CD4-positive, alpha-beta memory T cell (primary cell): ENCODE measurements around the gene HELLS. TPM values are rescaled to one million over a fixed set of nuclear protein-coding genes. Genes with fewer than 3 reads are reported as not detected.

Experiments used
- CTCF ChIA-PET: fragments of 350-600 bp; sonication (Branson Sonifier 250); formaldehyde crosslinking; loops from one replicate; lab custom pipeline; 2021; ENCODE audit warnings: inconsistent platforms; ENCODE audit not compliant: partially characterized antibody; lab: Charles Lee
- POLR2A ChIA-PET: fragments of 350-600 bp; sonication (Branson Sonifier 250); formaldehyde crosslinking; loops from one replicate; lab custom pipeline; 2021; ENCODE audit not compliant: partially characterized antibody; lab: Charles Lee
- DNase-seq, 5 donors: peaks; one replicate each; pipeline versions ENCODE4 v3.0.0 to v3.0.0-alpha.2; 2020 to 2022; ENCODE audit warnings: mixed read lengths in 1 of 5
- H3K27ac ChIP-seq: one replicate; pipeline ENCODE4 v1.7.0; 2013; ENCODE audit warnings: low read depth, low read length
- H3K27me3 ChIP-seq: 2 replicates; pipeline ENCODE4 v1.7.0; 2013; ENCODE audit warnings: mild to moderate bottlenecking, low read length, moderate library complexity; ENCODE audit not compliant: insufficient read depth
- H3K36me3 ChIP-seq: 2 replicates; pipeline ENCODE4 v1.7.0; 2013; ENCODE audit warnings: mild to moderate bottlenecking, low read length, moderate library complexity; ENCODE audit not compliant: insufficient read depth
- H3K4me1 ChIP-seq: 2 replicates; pipeline ENCODE4 v1.7.0; 2013; ENCODE audit warnings: mild to moderate bottlenecking, low read length, moderate library complexity; ENCODE audit not compliant: insufficient read depth
- H3K4me3 ChIP-seq, 2 donors: one replicate each; pipeline ENCODE4 v1.7.0; 2013; ENCODE audit warnings: low read length in 2 of 2, mild to moderate bottlenecking in 1 of 2
- H3K9me3 ChIP-seq, 2 donors: one replicate each; pipeline ENCODE4 v1.7.0; 2013; ENCODE audit warnings: low read length in 2 of 2, control low read depth in 1 of 2; ENCODE audit not compliant: control insufficient read depth in 1 of 2
- H3K27ac Mint-ChIP-seq, 7 donors: one replicate each; pipeline ENCODE4 v1.8.0; 2020 to 2021; ENCODE audit warnings: mixed read lengths in 7 of 7, mild to moderate bottlenecking in 6 of 7, inconsistent platforms in 3 of 7, moderate library complexity in 3 of 7
- H3K27me3 Mint-ChIP-seq, 2 donors: one replicate each; pipeline ENCODE4 v1.8.0; 2020 to 2021; ENCODE audit warnings: mixed read lengths in 2 of 2
- H3K36me3 Mint-ChIP-seq, 2 donors: one replicate each; pipeline ENCODE4 v1.8.0; 2020 to 2021; ENCODE audit warnings: mixed read lengths in 2 of 2, inconsistent platforms in 1 of 2, mild to moderate bottlenecking in 1 of 2
- H3K4me1 Mint-ChIP-seq, 4 donors: one replicate each; pipeline ENCODE4 v1.8.0; 2020 to 2021; ENCODE audit warnings: mixed read lengths in 4 of 4, mild to moderate bottlenecking in 1 of 4
- H3K4me3 Mint-ChIP-seq, 8 donors: one replicate each; pipeline ENCODE4 v1.8.0; 2020 to 2021; ENCODE audit warnings: mixed read lengths in 8 of 8, mild to moderate bottlenecking in 7 of 8, moderate library complexity in 6 of 8, inconsistent platforms in 3 of 8
- H3K9me3 Mint-ChIP-seq, 8 donors: one replicate each; pipeline ENCODE4 v1.8.0; 2020 to 2021; ENCODE audit warnings: mixed read lengths in 8 of 8, mild to moderate bottlenecking in 5 of 8, inconsistent platforms in 3 of 8, moderate library complexity in 1 of 8
- intact Hi-C: fragments of 100-400 bp; cut with micrococcal nuclease; formaldehyde crosslinking; loops from one replicate; pipeline ENCODE4 v1.15.1; 2023
- polyA plus RNA-seq, 2 donors: library from polyadenylated mRNA; unstranded; fragments of 300-500 nt; fragmentation: Illumina TruSeq; gene quantifications; one replicate each; pipeline ENCODE4 v1.2.3, GENCODE V29; 2021
- total RNA-seq, 2 experiments: library from RNA; stranded (reverse); gene quantifications; one replicate each; pipeline ENCODE4 v1.2.3, GENCODE V29; 2021

The HELLS gene
- total and polyA plus RNA-seq, 4 experiments from 2014 or later, result 3.0 to 16.3 (median 13.1) TPM

GRCh38 chr10:94571081-94571480 is 25.5 kb downstream of the HELLS start:
- H3K27ac Mint-ChIP-seq, result no peak overlapping the region
- no peak for DNase-seq
- H3K36me3 Mint-ChIP-seq, result peaks cover 16 to 21% of the 10 kb centered on the region in 2 donors
- no peak overlapping the region for H3K27ac ChIP-seq
- no peaks in the 10 kb centered on the region for H3K4me1 ChIP-seq
- no peaks in the 10 kb centered on the region for H3K9me3 Mint-ChIP-seq
- H3K9me3 ChIP-seq, result no peaks in the 10 kb centered on the region
- H3K27me3 ChIP-seq, result no peaks in the 10 kb centered on the region
- H3K27me3 Mint-ChIP-seq, result no peaks in the 10 kb centered on the region
- no peak overlapping the region for H3K4me3 Mint-ChIP-seq
- H3K4me1 Mint-ChIP-seq, result peaks cover 0 to 1% (median 0%) of the 10 kb centered on the region in 4 donors
- ChIA-PET POLR2A (no interaction called here), CTCF (no interaction called here)
- H3K4me3 ChIP-seq, result no peak overlapping the region
- intact Hi-C loops, result no loop called here
- no peaks in the 10 kb centered on the region for H3K36me3 ChIP-seq

GRCh38 chr10:94571528-94571927 is 25.9 kb downstream of the HELLS start:
- H3K27ac Mint-ChIP-seq, result no peak overlapping the region
- H3K4me3 ChIP-seq, result no peak overlapping the region
- no peaks in the 10 kb centered on the region for H3K36me3 ChIP-seq
- no peaks in the 10 kb centered on the region for H3K9me3 ChIP-seq
- H3K4me1 Mint-ChIP-seq, result peaks cover 0 to 1% (median 0%) of the 10 kb centered on the region in 4 donors
- no peak overlapping the region for H3K27ac ChIP-seq
- POLR2A ChIA-PET, result no interaction called here
- H3K36me3 Mint-ChIP-seq, result peaks cover 13 to 19% of the 10 kb centered on the region in 2 donors
- H3K4me3 Mint-ChIP-seq, result no peak overlapping the region
- DNase-seq, result no peak
- H3K27me3 ChIP-seq, result no peaks in the 10 kb centered on the region
- no peaks in the 10 kb centered on the region for H3K4me1 ChIP-seq
- intact Hi-C loops, result no loop called here
- CTCF ChIA-PET, result no interaction called here
- no peaks in the 10 kb centered on the region for H3K9me3 Mint-ChIP-seq
- no peaks in the 10 kb centered on the region for H3K27me3 Mint-ChIP-seq

DNA sequence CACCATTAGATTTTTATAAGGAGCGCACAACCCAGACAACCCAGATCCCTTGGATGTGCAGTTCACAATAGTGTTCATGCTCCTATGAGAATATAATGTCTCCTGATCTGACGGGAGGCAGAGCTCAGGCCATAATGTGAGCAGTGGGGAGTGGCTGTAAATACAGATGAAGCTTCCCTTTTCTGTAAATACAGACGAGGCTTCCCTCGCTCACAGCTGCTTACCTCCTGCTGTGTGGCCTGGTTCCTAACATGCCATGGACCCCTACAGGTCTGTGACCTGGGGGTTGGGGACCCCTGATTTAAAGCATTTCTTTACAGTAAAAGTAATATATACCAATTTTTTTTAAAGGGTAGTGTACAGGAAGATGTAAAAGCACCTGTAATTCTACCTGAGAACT is 33.2 kb downstream of the HELLS start:
- no peaks in the 10 kb centered on the region for H3K36me3 ChIP-seq
- H3K27me3 ChIP-seq, result no peaks in the 10 kb centered on the region
- H3K4me1 ChIP-seq, result no peaks in the 10 kb centered on the region
- H3K4me3 Mint-ChIP-seq, result no peak overlapping the region
- intact Hi-C loops, result no loop called here
- H3K27ac ChIP-seq, result no peak overlapping the region
- ChIA-PET POLR2A (no interaction called here), CTCF (interaction anchor here (1.1 kb wide), 1 partner anchor 15 kb away, joined by 3 read pairs; no protein-coding TSS in a partner anchor)
- H3K27ac Mint-ChIP-seq, result no peak overlapping the region
- H3K27me3 Mint-ChIP-seq, result no peaks in the 10 kb centered on the region
- no peak overlapping the region for H3K4me3 ChIP-seq
- H3K9me3 Mint-ChIP-seq, result no peaks in the 10 kb centered on the region
- H3K36me3 Mint-ChIP-seq, result peaks cover 5 to 15% of the 10 kb centered on the region in 2 donors
- no peak for DNase-seq
- no peaks in the 10 kb centered on the region for H3K4me1 Mint-ChIP-seq
- H3K9me3 ChIP-seq, result no peaks in the 10 kb centered on the region

DNA sequence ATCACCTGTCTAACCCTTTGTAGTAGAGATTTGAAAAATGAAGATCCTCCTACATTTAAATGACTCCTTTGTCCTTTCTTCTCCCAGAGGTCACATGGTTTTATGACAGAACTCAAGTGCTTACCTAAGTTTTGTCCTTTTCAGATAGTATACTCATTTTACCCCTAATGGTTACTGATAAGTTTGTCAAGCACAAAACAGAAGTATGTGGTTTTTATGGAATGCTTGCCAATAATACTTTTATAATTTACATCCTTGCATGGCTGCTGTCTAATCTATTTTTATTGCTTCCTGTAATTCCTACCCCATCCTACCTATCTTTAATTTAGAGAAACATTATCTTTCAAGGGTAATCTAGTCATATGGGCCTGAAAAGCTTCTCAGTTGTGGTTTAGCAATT is 37.5 kb downstream of the HELLS start:
- Mint-ChIP-seq H3K36me3 (peaks cover 7% of the 10 kb centered on the region in 2 donors), H3K9me3 (no peaks in the 10 kb centered on the region), H3K27ac (no peak overlapping the region), H3K27me3 (no peaks in the 10 kb centered on the region), H3K4me3 (no peak overlapping the region), H3K4me1 (no peaks in the 10 kb centered on the region)
- Histone ChIP-seq H3K27me3 (no peaks in the 10 kb centered on the region), H3K36me3 (no peaks in the 10 kb centered on the region), H3K27ac (no peak overlapping the region), H3K9me3 (no peaks in the 10 kb centered on the region), H3K4me3 (no peak overlapping the region), H3K4me1 (no peaks in the 10 kb centered on the region)
- CTCF ChIA-PET, result no interaction called here
- intact Hi-C loops, result no loop called here
- POLR2A ChIA-PET, result no interaction called here
- DNase-seq, result no peak

DNA sequence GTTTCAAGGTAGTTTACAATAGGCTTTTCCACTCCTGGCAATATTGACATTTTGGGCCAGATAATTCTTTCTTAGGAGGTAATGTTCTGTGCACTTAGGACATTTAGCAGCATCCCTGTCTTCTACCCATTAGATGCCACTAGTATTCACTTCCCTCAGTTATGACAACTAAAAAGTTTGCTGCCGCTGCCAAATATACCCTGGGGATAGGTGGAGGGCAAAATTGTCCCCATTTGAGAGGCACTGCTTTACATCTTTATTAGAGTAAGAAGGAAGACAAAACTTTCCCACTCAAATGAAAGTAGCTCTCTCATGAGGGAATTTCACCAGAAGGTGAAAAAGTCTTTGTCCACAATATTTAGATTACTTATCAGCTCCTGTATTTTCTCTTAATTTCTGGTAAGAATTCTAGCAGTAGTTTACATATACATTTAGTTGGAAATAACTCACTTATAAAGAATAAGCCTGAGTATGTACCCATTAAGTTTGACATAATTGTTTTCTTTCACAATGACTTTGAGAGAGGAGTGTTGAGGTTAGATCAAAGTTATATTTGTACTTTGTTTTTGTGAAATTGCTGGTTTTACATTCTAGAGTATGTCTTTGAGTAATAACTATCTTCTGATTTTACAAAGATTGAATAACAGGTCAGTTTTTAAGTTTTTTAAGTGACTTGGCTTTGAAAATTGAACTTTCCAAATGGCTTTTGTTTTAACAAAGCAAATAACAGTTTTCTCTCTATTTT is 46.0 kb downstream of the HELLS start:
- H3K4me3 Mint-ChIP-seq, result no peak overlapping the region
- no peaks in the 10 kb centered on the region for H3K27me3 Mint-ChIP-seq
- no peaks in the 10 kb centered on the region for H3K36me3 ChIP-seq
- peaks cover 0 to 2% (median under 1%) of the 10 kb centered on the region in 4 donors for H3K4me1 Mint-ChIP-seq
- H3K36me3 Mint-ChIP-seq, result peaks cover 33 to 54% of the 10 kb centered on the region in 2 donors
- peak overlapping the region in 1 of 7 donors; percentile 30 for H3K27ac Mint-ChIP-seq
- no peaks in the 10 kb centered on the region for H3K9me3 ChIP-seq
- POLR2A ChIA-PET, result no interaction called here
- DNase-seq, result no peak
- intact Hi-C loops, result no loop called here
- no peaks in the 10 kb centered on the region for H3K27me3 ChIP-seq
- no peak overlapping the region for H3K27ac ChIP-seq
- CTCF ChIA-PET, result no interaction called here
- H3K9me3 Mint-ChIP-seq, result no peaks in the 10 kb centered on the region
- no peaks in the 10 kb centered on the region for H3K4me1 ChIP-seq
- H3K4me3 ChIP-seq, result no peak overlapping the region

DNA sequence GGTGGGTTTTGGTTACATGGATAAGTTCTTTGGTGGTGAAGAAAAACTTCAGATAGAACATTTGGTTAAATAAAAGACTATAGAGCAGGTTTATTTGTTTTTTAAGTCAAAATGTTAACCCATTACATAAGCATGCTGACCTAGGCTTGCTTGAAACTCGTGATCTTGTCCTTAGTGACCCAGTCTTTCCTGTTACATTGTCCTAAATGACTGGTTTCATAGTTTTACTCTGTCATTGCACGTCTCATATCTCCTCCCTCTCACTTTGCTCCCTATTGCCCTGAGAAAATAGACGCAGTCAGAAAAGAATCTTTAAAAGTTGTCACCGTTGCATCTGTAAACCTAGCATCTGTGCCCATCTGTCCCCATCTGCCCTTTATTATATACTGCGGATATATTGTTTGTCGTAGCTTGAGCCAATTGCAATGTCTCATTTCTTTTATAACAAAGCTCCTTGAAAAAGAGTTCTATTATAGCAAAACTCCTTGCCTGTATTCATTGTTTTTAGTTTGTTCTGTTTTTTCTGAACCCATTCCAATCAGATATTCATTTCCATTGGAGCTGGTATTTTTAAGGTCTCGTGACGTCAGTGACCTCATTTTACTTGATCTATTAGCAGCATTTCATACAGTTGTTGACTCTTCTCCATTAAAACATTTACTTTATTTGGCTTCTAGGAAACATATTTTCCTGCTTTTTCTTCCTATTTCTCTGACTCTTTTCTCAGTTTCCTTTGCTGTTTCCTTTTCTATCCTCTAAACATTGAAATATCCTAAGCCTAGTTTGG is 57.3 kb downstream of the HELLS start:
- Histone ChIP-seq H3K27ac (no peak overlapping the region), H3K4me1 (no peaks in the 10 kb centered on the region), H3K27me3 (no peaks in the 10 kb centered on the region), H3K36me3 (no peaks in the 10 kb centered on the region), H3K9me3 (no peaks in the 10 kb centered on the region), H3K4me3 (no peak overlapping the region)
- peaks cover 0 to 3% (median 0%) of the 10 kb centered on the region in 4 donors for H3K4me1 Mint-ChIP-seq
- peaks cover 10 to 25% of the 10 kb centered on the region in 2 donors for H3K36me3 Mint-ChIP-seq
- no peak overlapping the region for H3K27ac Mint-ChIP-seq
- intact Hi-C loops, result no loop called here
- ChIA-PET CTCF (no interaction called here), POLR2A (no interaction called here)
- no peak for DNase-seq
- no peak overlapping the region for H3K4me3 Mint-ChIP-seq
- H3K9me3 Mint-ChIP-seq, result no peaks in the 10 kb centered on the region
- no peaks in the 10 kb centered on the region for H3K27me3 Mint-ChIP-seq

DNA sequence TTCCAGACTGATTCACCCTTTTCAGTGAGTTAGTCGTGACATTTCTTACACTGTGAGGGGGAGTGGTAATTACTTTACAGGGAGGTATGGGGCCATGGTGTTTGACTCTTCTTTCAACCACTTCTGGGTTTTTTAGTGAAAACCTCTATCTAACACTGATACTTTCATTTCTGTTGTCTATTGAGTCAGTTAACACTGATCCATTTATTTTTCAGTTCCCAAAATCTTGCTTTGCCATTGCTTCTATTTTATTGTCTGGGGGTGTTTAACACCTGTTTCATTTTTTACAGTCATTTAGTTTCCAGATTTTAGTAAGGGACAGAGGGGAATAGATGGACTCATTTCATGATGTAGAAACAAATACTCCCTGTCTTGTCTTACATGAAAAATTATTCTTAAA is 61.5 kb downstream of the HELLS start:
- DNase-seq, result no peak
- no peaks in the 10 kb centered on the region for H3K27me3 Mint-ChIP-seq
- H3K36me3 Mint-ChIP-seq, result peaks cover 8 to 31% of the 10 kb centered on the region in 2 donors
- Histone ChIP-seq H3K9me3 (no peaks in the 10 kb centered on the region), H3K36me3 (no peaks in the 10 kb centered on the region), H3K4me3 (no peak overlapping the region), H3K4me1 (no peaks in the 10 kb centered on the region), H3K27me3 (no peaks in the 10 kb centered on the region), H3K27ac (no peak overlapping the region)
- ChIA-PET CTCF (no interaction called here), POLR2A (no interaction called here)
- no peaks in the 10 kb centered on the region for H3K9me3 Mint-ChIP-seq
- H3K4me3 Mint-ChIP-seq, result no peak overlapping the region
- H3K27ac Mint-ChIP-seq, result peak overlapping the region in 2 of 7 donors; percentile 27 to 58
- intact Hi-C loops, result no loop called here
- peaks cover 0 to 2% (median 0%) of the 10 kb centered on the region in 4 donors for H3K4me1 Mint-ChIP-seq
